ENCODE measurements around the gene CHD3.

CHD3 gene

GRCh38 chr17:7932483-7932891, 43.9 kb downstream of the CHD3 start (continued):
- TF ChIP-seq PRDM2 (tag by site-specific recombination; IDR thresholded peaks at IDR 0.05; ENCODE audit: borderline replicate concordance) (no peak), ZNF112 (tag by site-specific recombination; IDR thresholded peaks at IDR 0.05) (no peak), ZNF324 (tag by site-specific recombination; IDR thresholded peaks at IDR 0.05) (no peak), ZNF274 (IDR thresholded peaks at IDR 0.05; ENCODE audit: low read length) (no peak), ZNF274 (tag by site-specific recombination; IDR thresholded peaks at IDR 0.05; ENCODE audit: borderline replicate concordance) (no peak), ZNF280D (tag by site-specific recombination; IDR thresholded peaks at IDR 0.05) (no peak), HOXC10 (CRISPR knock-in tag; IDR thresholded peaks at IDR 0.05) (no peak), ZNF404 (tag by site-specific recombination; IDR thresholded peaks at IDR 0.05) (no peak), ZNF354C (tag by site-specific recombination; IDR thresholded peaks at IDR 0.05; ENCODE audit: borderline replicate concordance, low read depth) (no peak), ZNF621 (tag by site-specific recombination; IDR thresholded peaks at IDR 0.05) (no peak), ZNF555 (tag by site-specific recombination; conservative IDR thresholded peaks at IDR 0.05) (no peak), ZNF146 (tag by site-specific recombination; IDR thresholded peaks at IDR 0.05) (no peak), ZNF121 (tag by site-specific recombination; IDR thresholded peaks at IDR 0.05) (no peak), ZNF391 (tag by site-specific recombination; IDR thresholded peaks at IDR 0.05; ENCODE audit: borderline replicate concordance, low read depth) (0 out of 2 replicates have a peak, but pooled peaks have one; percentile 15), ZNF140 (tag by site-specific recombination; IDR thresholded peaks at IDR 0.05) (no peak), KLF16 (tag by site-specific recombination; IDR thresholded peaks at IDR 0.05) (no peak), ZNF138 (tag by site-specific recombination; IDR thresholded peaks at IDR 0.05; ENCODE audit: borderline replicate concordance) (no peak), ZNF600 (tag by site-specific recombination; IDR thresholded peaks at IDR 0.05) (peak; percentile 81), ZBTB7A (tag by site-specific recombination; IDR thresholded peaks at IDR 0.05; ENCODE audit: low read depth) (no peak), ZNF366 (tag by site-specific recombination; conservative IDR thresholded peaks at IDR 0.05) (no peak), OSR2 (tag by site-specific recombination; IDR thresholded peaks at IDR 0.05) (no peak), ZNF18 (tag by site-specific recombination; IDR thresholded peaks at IDR 0.05) (no peak), KLF8 (tag by site-specific recombination; IDR thresholded peaks at IDR 0.05) (no peak), ZBTB11 (tag by site-specific recombination; conservative IDR thresholded peaks at IDR 0.05; ENCODE audit: low read depth) (peak; percentile 63)
- TF ChIP-seq, protein P1, sequence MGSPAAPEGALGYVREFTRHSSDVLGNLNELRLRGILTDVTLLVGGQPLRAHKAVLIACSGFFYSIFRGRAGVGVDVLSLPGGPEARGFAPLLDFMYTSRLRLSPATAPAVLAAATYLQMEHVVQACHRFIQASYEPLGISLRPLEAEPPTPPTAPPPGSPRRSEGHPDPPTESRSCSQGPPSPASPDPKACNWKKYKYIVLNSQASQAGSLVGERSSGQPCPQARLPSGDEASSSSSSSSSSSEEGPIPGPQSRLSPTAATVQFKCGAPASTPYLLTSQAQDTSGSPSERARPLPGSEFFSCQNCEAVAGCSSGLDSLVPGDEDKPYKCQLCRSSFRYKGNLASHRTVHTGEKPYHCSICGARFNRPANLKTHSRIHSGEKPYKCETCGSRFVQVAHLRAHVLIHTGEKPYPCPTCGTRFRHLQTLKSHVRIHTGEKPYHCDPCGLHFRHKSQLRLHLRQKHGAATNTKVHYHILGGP (tag by site-specific recombination; IDR thresholded peaks at IDR 0.05), result no peak
